ENCODE measurements around the gene DNAJC1. TPM values are rescaled to one million over a fixed set of nuclear protein-coding genes. Genes with fewer than 3 reads are reported as not detected.

DNAJC1 gene
- total RNA-seq, 5 donors from 2014 or later (not counting 1 experiment from before 2014, with no cell fraction given) = 12.8 to 23.1 (median 16.7) TPM

GRCh38 chr10:21744223-21744622 is 259.3 kb downstream of the DNAJC1 start:
- Mint-ChIP-seq H3K36me3 (peaks cover 43% of the 10 kb centered on the region), H3K9me3 (no peaks in the 10 kb centered on the region), H3K27me3 (no peaks in the 10 kb centered on the region), H3K27ac (peak overlapping the region; percentile 66 to 78), H3K4me3 (no peak overlapping the region), H3K4me1 (peaks cover 47 to 61% (median 60%) of the 10 kb centered on the region in 3 donors)
- whole genome bisulfite sequencing (ENCODE audit: insufficient coverage) = 99% methylated on average over 8 of the region's 11 CpGs
- peaks cover 3 to 29% of the 10 kb centered on the region in 2 donors for H3K36me3 ChIP-seq (ENCODE audit: control insufficient read depth in 2 of 2, extremely low read depth in 1 of 2, insufficient read depth in 1 of 2, low read length in 1 of 2)
- H3K27me3 ChIP-seq (replicated peaks in 1 of 2; ENCODE audit: control insufficient read depth in 2 of 2, extremely low read depth in 1 of 2, insufficient read depth in 2 of 2, low read length in 1 of 2) = no peaks in the 10 kb centered on the region
- no peak for ATAC-seq (replicated peaks in 1 of 4)
- ChIA-PET POLR2A (no interaction called here), CTCF (no interaction called here)
- no peak for DNase-seq
- no peaks in the 10 kb centered on the region for H3K9me3 ChIP-seq
- no peak overlapping the region for H3K27ac ChIP-seq (ENCODE audit: low read length)
- H3K4me3 ChIP-seq (ENCODE audit: control insufficient read depth in 1 of 2, extremely low read depth in 1 of 2, low read length in 1 of 2) = no peak overlapping the region
- H3K4me1 ChIP-seq (ENCODE audit: control insufficient read depth in 1 of 2, extremely low read depth in 1 of 2, insufficient read depth in 2 of 2, low read length in 2 of 2) = peaks cover 29 to 36% of the 10 kb centered on the region in 2 experiments

GRCh38 chr10:21742740-21743412 is 260.7 kb downstream of the DNAJC1 start:
- H3K4me1 Mint-ChIP-seq = peaks cover 58 to 71% (median 70%) of the 10 kb centered on the region in 3 donors
- ATAC-seq (replicated peaks in 1 of 4) = no peak
- no peak for DNase-seq
- H3K27ac Mint-ChIP-seq = peak overlapping the region in 1 of 2 donors; percentile 97
- no peak overlapping the region for H3K27ac ChIP-seq (ENCODE audit: low read length)
- no peaks in the 10 kb centered on the region for H3K9me3 Mint-ChIP-seq
- no peaks in the 10 kb centered on the region for H3K27me3 ChIP-seq (replicated peaks in 1 of 2; ENCODE audit: control insufficient read depth in 2 of 2, extremely low read depth in 1 of 2, insufficient read depth in 2 of 2, low read length in 1 of 2)
- no peaks in the 10 kb centered on the region for H3K27me3 Mint-ChIP-seq
- ChIA-PET POLR2A (no interaction called here), CTCF (no interaction called here)
- peaks cover 3 to 36% of the 10 kb centered on the region in 2 donors for H3K36me3 ChIP-seq (ENCODE audit: control insufficient read depth in 2 of 2, extremely low read depth in 1 of 2, insufficient read depth in 1 of 2, low read length in 1 of 2)
- H3K4me3 Mint-ChIP-seq = no peak overlapping the region
- no peak overlapping the region for H3K4me3 ChIP-seq (ENCODE audit: control insufficient read depth in 1 of 2, extremely low read depth in 1 of 2, low read length in 1 of 2)
- peaks cover 34 to 46% of the 10 kb centered on the region in 2 experiments for H3K4me1 ChIP-seq (ENCODE audit: control insufficient read depth in 1 of 2, extremely low read depth in 1 of 2, insufficient read depth in 2 of 2, low read length in 2 of 2)
- no peaks in the 10 kb centered on the region for H3K9me3 ChIP-seq
- peaks cover 51% of the 10 kb centered on the region for H3K36me3 Mint-ChIP-seq
- no CpG with 5 or more reads among the region's 5 CpGs for WGBS (ENCODE audit: insufficient coverage)

- H3K9me3 Mint-ChIP-seq = no peaks in the 10 kb centered on the region
- no peak overlapping the region for H3K4me3 ChIP-seq (ENCODE audit: control insufficient read depth in 1 of 2, extremely low read depth in 1 of 2, low read length in 1 of 2)
- peak overlapping the region; percentile 74 for H3K27ac ChIP-seq (ENCODE audit: low read length)
- H3K9me3 ChIP-seq = no peaks in the 10 kb centered on the region
- no peaks in the 10 kb centered on the region for H3K27me3 Mint-ChIP-seq
- peaks cover 59 to 72% (median 71%) of the 10 kb centered on the region in 3 donors for H3K4me1 Mint-ChIP-seq
- no peaks in the 10 kb centered on the region for H3K27me3 ChIP-seq (replicated peaks in 1 of 2; ENCODE audit: control insufficient read depth in 2 of 2, extremely low read depth in 1 of 2, insufficient read depth in 2 of 2, low read length in 1 of 2)
- H3K27ac Mint-ChIP-seq = peak overlapping the region; percentile 96 to 97
- peaks cover 62% of the 10 kb centered on the region for H3K36me3 Mint-ChIP-seq
- peaks cover 3 to 36% of the 10 kb centered on the region in 2 donors for H3K36me3 ChIP-seq (ENCODE audit: control insufficient read depth in 2 of 2, extremely low read depth in 1 of 2, insufficient read depth in 1 of 2, low read length in 1 of 2)
- ChIA-PET POLR2A (no interaction called here), CTCF (no interaction called here)
- H3K4me3 Mint-ChIP-seq = peak overlapping the region; percentile 31 to 49 (median 40)
- WGBS (ENCODE audit: insufficient coverage) = 0% methylated on average over 1 of the region's 4 CpGs
- ATAC-seq (replicated peaks in 1 of 4) (peak; percentile 92 to 96 (median 94)), DNase-seq (peak in 30 of 35 experiments; percentile 10 to 75 (median 45))
- peaks cover 37 to 60% of the 10 kb centered on the region in 2 experiments for H3K4me1 ChIP-seq (ENCODE audit: control insufficient read depth in 1 of 2, extremely low read depth in 1 of 2, insufficient read depth in 2 of 2, low read length in 2 of 2)
Measured at GRCh38 chr10:21740989-21741388, 262.5 kb downstream of the DNAJC1 start.

GRCh38 chr10:21737106-21737505 is 266.4 kb downstream of the DNAJC1 start:
- peak overlapping the region; percentile 35 for H3K27ac ChIP-seq (ENCODE audit: low read length)
- WGBS (ENCODE audit: insufficient coverage) = 48% methylated on average over 4 of the region's 4 CpGs
- no peak for DNase-seq

GRCh38 chr10:21733710-21734109 is 269.8 kb downstream of the DNAJC1 start:
- DNase-seq (no peak), ATAC-seq (replicated peaks in 1 of 4) (no peak)
- Histone ChIP-seq H3K4me3 (ENCODE audit: control insufficient read depth in 1 of 2, extremely low read depth in 1 of 2, low read length in 1 of 2) (no peak overlapping the region), H3K27me3 (replicated peaks in 1 of 2; ENCODE audit: control insufficient read depth in 2 of 2, extremely low read depth in 1 of 2, insufficient read depth in 2 of 2, low read length in 1 of 2) (no peaks in the 10 kb centered on the region), H3K9me3 (no peaks in the 10 kb centered on the region), H3K36me3 (ENCODE audit: control insufficient read depth in 2 of 2, extremely low read depth in 1 of 2, insufficient read depth in 1 of 2, low read length in 1 of 2) (peaks cover 3 to 27% of the 10 kb centered on the region in 2 donors), H3K4me1 (ENCODE audit: control insufficient read depth in 1 of 2, extremely low read depth in 1 of 2, insufficient read depth in 2 of 2, low read length in 2 of 2) (peaks cover 18 to 19% of the 10 kb centered on the region in 2 experiments), H3K27ac (ENCODE audit: low read length) (no peak overlapping the region)
- Mint-ChIP-seq H3K36me3 (peaks cover 47% of the 10 kb centered on the region), H3K27ac (peak overlapping the region in 1 of 2 donors; percentile 51), H3K4me3 (no peak overlapping the region), H3K4me1 (peaks cover 34 to 37% (median 36%) of the 10 kb centered on the region in 3 donors), H3K27me3 (no peaks in the 10 kb centered on the region), H3K9me3 (no peaks in the 10 kb centered on the region)
- ChIA-PET POLR2A (no interaction called here), CTCF (interaction anchor here in 1 of 2 donors (0.6 kb wide), 1 partner anchor 19 kb away, joined by 5 read pairs; no protein-coding TSS in a partner anchor)
- 100% methylated on average over 2 of the region's 6 CpGs for WGBS (ENCODE audit: insufficient coverage)

More at GRCh38 chr10:21737106-21737505, 266.4 kb downstream of the DNAJC1 start:
- Mint-ChIP-seq H3K4me3 (peak overlapping the region in 1 of 3 donors; percentile 36), H3K9me3 (no peaks in the 10 kb centered on the region), H3K4me1 (peaks cover 66% of the 10 kb centered on the region in 3 donors), H3K36me3 (peaks cover 48% of the 10 kb centered on the region), H3K27ac (peak overlapping the region; percentile 79 to 93), H3K27me3 (no peaks in the 10 kb centered on the region)
- Histone ChIP-seq H3K27me3 (replicated peaks in 1 of 2; ENCODE audit: control insufficient read depth in 2 of 2, extremely low read depth in 1 of 2, insufficient read depth in 2 of 2, low read length in 1 of 2) (no peaks in the 10 kb centered on the region), H3K4me1 (ENCODE audit: control insufficient read depth in 1 of 2, extremely low read depth in 1 of 2, insufficient read depth in 2 of 2, low read length in 2 of 2) (peaks cover 33 to 53% of the 10 kb centered on the region in 2 experiments), H3K36me3 (ENCODE audit: control insufficient read depth in 2 of 2, extremely low read depth in 1 of 2, insufficient read depth in 1 of 2, low read length in 1 of 2) (peaks cover 3 to 30% of the 10 kb centered on the region in 2 donors), H3K9me3 (no peaks in the 10 kb centered on the region), H3K4me3 (ENCODE audit: control insufficient read depth in 1 of 2, extremely low read depth in 1 of 2, low read length in 1 of 2) (no peak overlapping the region)
- peak in 1 of 4 experiments; percentile 4 for ATAC-seq (replicated peaks in 1 of 4)
- ChIA-PET POLR2A (no interaction called here), CTCF (no interaction called here)

- H3K4me1 Mint-ChIP-seq = peaks cover 34 to 35% (median 34%) of the 10 kb centered on the region in 3 donors
- H3K27ac Mint-ChIP-seq = peak overlapping the region in 1 of 2 donors; percentile 1
- Histone ChIP-seq H3K27ac (ENCODE audit: low read length) (no peak overlapping the region), H3K4me3 (ENCODE audit: control insufficient read depth in 1 of 2, extremely low read depth in 1 of 2, low read length in 1 of 2) (no peak overlapping the region), H3K4me1 (ENCODE audit: control insufficient read depth in 1 of 2, extremely low read depth in 1 of 2, insufficient read depth in 2 of 2, low read length in 2 of 2) (peaks cover 13 to 16% of the 10 kb centered on the region in 2 experiments), H3K36me3 (ENCODE audit: control insufficient read depth in 2 of 2, extremely low read depth in 1 of 2, insufficient read depth in 1 of 2, low read length in 1 of 2) (peaks cover 3 to 20% of the 10 kb centered on the region in 2 donors), H3K9me3 (no peaks in the 10 kb centered on the region), H3K27me3 (replicated peaks in 1 of 2; ENCODE audit: control insufficient read depth in 2 of 2, extremely low read depth in 1 of 2, insufficient read depth in 2 of 2, low read length in 1 of 2) (no peaks in the 10 kb centered on the region)
- ChIA-PET POLR2A (interaction anchor here (0.6 kb wide), 2 partner anchors 68 to 902 kb away, joined by 4 to 14 read pairs; no protein-coding TSS in a partner anchor), CTCF (interaction anchor here (1.0 kb wide), 2 partner anchors 11 to 236 kb away, joined by 3 to 6 read pairs; no protein-coding TSS in a partner anchor)
- ATAC-seq (replicated peaks in 1 of 4) (peak; percentile 48 to 67 (median 55)), DNase-seq (peak in 20 of 35 experiments; percentile 7 to 56 (median 28))
- H3K27me3 Mint-ChIP-seq = no peaks in the 10 kb centered on the region
- peaks cover 55% of the 10 kb centered on the region for H3K36me3 Mint-ChIP-seq
- H3K9me3 Mint-ChIP-seq = no peaks in the 10 kb centered on the region
- no peak overlapping the region for H3K4me3 Mint-ChIP-seq
- 68% methylated on average over 3 of the region's 10 CpGs for WGBS (ENCODE audit: insufficient coverage)
Measured at GRCh38 chr10:21732067-21732772, 271.3 kb downstream of the DNAJC1 start.

Data from T-cell (primary cell).